K562 (cell line): ENCODE results near the gene FAM53B. TPM values are rescaled to one million over a fixed set of nuclear protein-coding genes. Genes with fewer than 3 reads are reported as not detected.
A peak's percentile ranks its signal among the peaks of the same experiment; 100 is the strongest.

ENCODE experiments used
- BRD4 ChIP-seq: fragments of 200-600 bp; sonication (generic); IDR thresholded peaks from 2 replicates; pipeline ENCODE4 v1.6.1; 2017; ENCODE audit warnings: inconsistent platforms
- FOS ChIP-seq: IDR thresholded peaks from 3 replicates; pipeline ENCODE4 v1.6.1; 2011; ENCODE audit not compliant: insufficient read length; ENCODE audit errors: extremely low read depth
- JUND ChIP-seq, 2 experiments: IDR thresholded peaks; 2 replicates in 1 of 2; 3 replicates in 1 of 2; pipeline ENCODE4 v1.6.1; 2011; ENCODE audit warnings: borderline replicate concordance in 2 of 2, low read depth in 2 of 2, low read length in 2 of 2, improper control_type of control experiment in 1 of 2, missing biosample characterization in 1 of 2, missing genetic modification characterization in 1 of 2, missing genetic modification reagents in 1 of 2
- KDM1A ChIP-seq, 2 experiments: fragments of 450-650 bp; IDR thresholded peaks; 2 replicates each; pipeline ENCODE4 v1.6.1; 2016; ENCODE audit warnings: mild to moderate bottlenecking in 2 of 2
- MCM3 ChIP-seq: fragments of 450-650 bp; IDR thresholded peaks from 2 replicates; pipeline ENCODE4 v1.6.1; 2016
- POLR2AphosphoS5 ChIP-seq: IDR thresholded peaks from 2 replicates; pipeline ENCODE4 v1.6.1; 2011; ENCODE audit warnings: mild to moderate bottlenecking, low read depth, low read length, moderate library complexity; ENCODE audit not compliant: control insufficient read depth, insufficient read depth
- PYGO2 ChIP-seq: fragments of 450-650 bp; IDR thresholded peaks from 2 replicates; pipeline ENCODE4 v1.6.1; 2016; ENCODE audit warnings: mild to moderate bottlenecking, missing genetic modification characterization, moderate library complexity, missing compliant biosample characterization
- RUNX1 ChIP-seq: sonication (generic); IDR thresholded peaks from 2 replicates; pipeline ENCODE4 v1.6.1; 2016; ENCODE audit warnings: antibody characterized with exemption, low read depth
- SIRT6 ChIP-seq: IDR thresholded peaks from one replicate; pipeline ENCODE4 v1.6.1; 2012; ENCODE audit warnings: low read depth, mild to moderate bottlenecking, control low read depth, inconsistent platforms, low read length, moderate library complexity
- SP2 ChIP-seq: IDR thresholded peaks from 2 replicates; pipeline ENCODE4 v1.6.1; 2011; ENCODE audit warnings: mild to moderate bottlenecking, low read depth, low read length, moderate library complexity; ENCODE audit not compliant: poor library complexity, severe bottlenecking; ENCODE audit errors: extremely low read depth
- SPI1 ChIP-seq: IDR thresholded peaks from 2 replicates; pipeline ENCODE4 v1.6.1; 2011; ENCODE audit warnings: low read depth, low read length, control low read depth, borderline replicate concordance
- SRSF9 ChIP-seq: fragments of 200-400 bp; formaldehyde crosslinking; IDR thresholded peaks from 2 replicates; pipeline ENCODE4 v1.6.1; 2017; ENCODE audit warnings: low read depth, low read length, borderline replicate concordance
- TAF1 ChIP-seq: IDR thresholded peaks from 2 replicates; pipeline ENCODE4 v1.6.1; 2011; ENCODE audit warnings: mild to moderate bottlenecking, low read length, moderate library complexity; ENCODE audit not compliant: insufficient read depth, control insufficient read depth, severe bottlenecking; ENCODE audit errors: extremely low read depth
- TAL1 ChIP-seq: fragments of 450-650 bp; IDR thresholded peaks from 2 replicates; pipeline ENCODE4 v1.6.1; 2016; ENCODE audit warnings: mild to moderate bottlenecking
- TRIM24 ChIP-seq, 2 experiments: fragments of 450-650 bp; IDR thresholded peaks; 2 replicates each; pipeline ENCODE4 v1.6.1; 2016
- ZKSCAN3 ChIP-seq: fragments of 250-450 bp; sonication (Bioruptor Pico); IDR thresholded peaks from 2 replicates; pipeline ENCODE4 v1.4.0; 2020
- ZNF134 ChIP-seq: fragments of 250-450 bp; sonication (Bioruptor Pico); conservative IDR thresholded peaks from 2 replicates; pipeline ENCODE4 v1.4.0; 2020
- ZNF384 ChIP-seq: IDR thresholded peaks from 2 replicates; pipeline ENCODE4 v1.6.1; 2012; ENCODE audit warnings: low read depth, low read length, improper control_type of control experiment
- ZNF780A ChIP-seq: fragments of 250-450 bp; sonication (Bioruptor Pico); IDR thresholded peaks from 2 replicates; pipeline ENCODE4 v1.5.0; 2021; ENCODE audit warnings: mild to moderate bottlenecking
- ZZZ3 ChIP-seq: fragments of 450-650 bp; IDR thresholded peaks from 2 replicates; pipeline ENCODE4 v1.6.1; 2016; ENCODE audit warnings: antibody characterized with exemption, mild to moderate bottlenecking, moderate library complexity
- polyA plus RNA-seq, 8 experiments: library from polyadenylated mRNA; depleted of rRNA in 4 of 8; stranded (reverse) in 5 of 8; unstranded in 3 of 8; fragments of >200 nt; fragmentation: Nextera tagmentation in 2 of 8; fragmentation: Illumina TruSeq in 1 of 8; extraction: Ambion mirVana in 2 of 8; extraction: Trizol in 1 of 8; gene quantifications; 2 replicates each; pipeline versions ENCODE4 v1.2.1 to v1.2.3, GENCODE V29; 2011 to 2014; ENCODE audit warnings: inconsistent platforms in 1 of 8, missing spikeins in 1 of 8
- total RNA-seq, 7 experiments: library from RNA; depleted of rRNA in 6 of 7; stranded (reverse); fragments of >200 nt in 6 of 7; fragmentation: Illumina TruSeq in 2 of 7; extraction: Trizol in 2 of 7; gene quantifications; 2 replicates each; pipeline versions ENCODE4 v1.2.1 to v1.2.3, GENCODE V29; 2011 to 2021; ENCODE audit warnings: low replicate concordance in 1 of 7
- TF ChIP-seq, protein P1 (sequence below): fragments of 450-650 bp; IDR thresholded peaks from one replicate; pipeline ENCODE4 v1.6.1; 2018; ENCODE audit warnings: mild to moderate bottlenecking, moderate library complexity; ENCODE audit not compliant: partially characterized antibody
- TF ChIP-seq, protein P2 (sequence below): fragments of 250-450 bp; sonication (Bioruptor Pico); IDR thresholded peaks from 2 replicates; pipeline ENCODE4 v1.8.0; 2022; ENCODE audit warnings: moderate library complexity, mild to moderate bottlenecking, inconsistent platforms
- TF ChIP-seq, protein P3 (sequence below), 2 experiments: fragments of 450-650 bp; IDR thresholded peaks; 2 replicates each; pipeline ENCODE4 v1.6.1; 2018; ENCODE audit warnings: mild to moderate bottlenecking in 2 of 2, low read depth in 1 of 2; ENCODE audit not compliant: partially characterized antibody in 2 of 2

FAM53B gene
- total and polyA plus RNA-seq, 9 of the 15 experiments (the other 6 are each of a cell fraction or from before 2014, with no cell fraction given) = 0.03 to 16.5 (median 5.0) TPM

DNA sequence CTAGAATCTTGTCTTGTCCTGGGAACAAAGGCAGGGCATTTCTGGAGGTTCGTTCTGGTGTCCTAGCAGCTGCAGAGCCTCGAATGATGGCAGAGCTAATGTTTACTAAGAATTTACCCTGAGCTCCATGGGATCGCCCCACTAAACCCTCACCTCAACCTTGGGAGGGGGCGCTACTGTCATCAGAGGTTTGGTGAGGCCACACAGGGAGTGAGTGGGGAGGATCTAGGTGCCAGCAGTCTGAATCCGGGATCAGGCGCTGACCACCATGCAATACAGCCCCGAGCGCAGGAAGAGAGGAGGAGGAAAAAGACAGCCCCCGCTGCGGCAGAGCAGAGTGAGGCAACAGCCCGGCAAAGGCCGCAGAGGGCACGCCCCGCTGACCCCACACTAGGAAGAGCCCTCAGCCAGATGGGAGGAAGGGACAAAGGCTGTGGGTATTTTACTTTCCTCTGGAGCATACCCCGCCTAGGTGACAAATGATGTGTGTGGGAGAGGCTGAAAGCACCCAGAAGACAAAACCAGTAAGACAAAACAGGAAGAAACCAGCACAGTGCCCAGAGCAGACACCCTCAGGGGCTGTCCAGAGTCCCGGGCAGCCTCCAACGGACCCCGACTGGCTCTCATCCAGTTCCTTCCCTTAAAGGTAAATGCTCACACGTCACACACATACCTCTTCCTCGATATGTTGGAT, 103.5 kb downstream of the FAM53B start (continued):
- TF ChIP-seq ZNF780A (no peak), FOS (no peak), MCM3 (no peak), TAF1 (no peak), ZNF134 (CRISPR knock-in tag) (no peak), SRSF9 (no peak), TAL1 (no peak), BRD4 (no peak), SP2 (no peak), KDM1A (IDR thresholded peaks at IDR 0.05) (no peak), ZZZ3 (no peak), ZNF384 (no peak), RUNX1 (no peak), TRIM24 (IDR thresholded peaks at IDR 0.05) (peak in 1 of 2 experiments; percentile 62; a peak in 1 of 4 replicates), SPI1 (no peak), JUND (IDR thresholded peaks at IDR 0.05; ENCODE audit: borderline replicate concordance, low read depth, low read length) (peak; percentile 30), JUND (tag; IDR thresholded peaks at IDR 0.05; ENCODE audit: borderline replicate concordance, low read depth, low read length) (no peak; the same call in 2 of the 3 replicates), ZKSCAN3 (CRISPR knock-in tag) (no peak), SIRT6 (no peak), PYGO2 (tag) (no peak), POLR2AphosphoS5 (no peak)
- TF ChIP-seq, protein P1, sequence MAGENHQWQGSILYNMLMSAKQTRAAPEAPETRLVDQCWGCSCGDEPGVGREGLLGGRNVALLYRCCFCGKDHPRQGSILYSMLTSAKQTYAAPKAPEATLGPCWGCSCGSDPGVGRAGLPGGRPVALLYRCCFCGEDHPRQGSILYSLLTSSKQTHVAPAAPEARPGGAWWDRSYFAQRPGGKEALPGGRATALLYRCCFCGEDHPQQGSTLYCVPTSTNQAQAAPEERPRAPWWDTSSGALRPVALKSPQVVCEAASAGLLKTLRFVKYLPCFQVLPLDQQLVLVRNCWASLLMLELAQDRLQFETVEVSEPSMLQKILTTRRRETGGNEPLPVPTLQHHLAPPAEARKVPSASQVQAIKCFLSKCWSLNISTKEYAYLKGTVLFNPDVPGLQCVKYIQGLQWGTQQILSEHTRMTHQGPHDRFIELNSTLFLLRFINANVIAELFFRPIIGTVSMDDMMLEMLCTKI = no peak
- TF ChIP-seq, protein P2, sequence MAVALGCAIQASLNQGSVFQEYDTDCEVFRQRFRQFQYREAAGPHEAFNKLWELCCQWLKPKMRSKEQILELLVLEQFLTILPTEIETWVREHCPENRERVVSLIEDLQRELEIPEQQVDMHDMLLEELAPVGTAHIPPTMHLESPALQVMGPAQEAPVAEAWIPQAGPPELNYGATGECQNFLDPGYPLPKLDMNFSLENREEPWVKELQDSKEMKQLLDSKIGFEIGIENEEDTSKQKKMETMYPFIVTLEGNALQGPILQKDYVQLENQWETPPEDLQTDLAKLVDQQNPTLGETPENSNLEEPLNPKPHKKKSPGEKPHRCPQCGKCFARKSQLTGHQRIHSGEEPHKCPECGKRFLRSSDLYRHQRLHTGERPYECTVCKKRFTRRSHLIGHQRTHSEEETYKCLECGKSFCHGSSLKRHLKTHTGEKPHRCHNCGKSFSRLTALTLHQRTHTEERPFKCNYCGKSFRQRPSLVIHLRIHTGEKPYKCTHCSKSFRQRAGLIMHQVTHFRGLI (CRISPR knock-in tag) = no peak
- TF ChIP-seq, protein P3, sequence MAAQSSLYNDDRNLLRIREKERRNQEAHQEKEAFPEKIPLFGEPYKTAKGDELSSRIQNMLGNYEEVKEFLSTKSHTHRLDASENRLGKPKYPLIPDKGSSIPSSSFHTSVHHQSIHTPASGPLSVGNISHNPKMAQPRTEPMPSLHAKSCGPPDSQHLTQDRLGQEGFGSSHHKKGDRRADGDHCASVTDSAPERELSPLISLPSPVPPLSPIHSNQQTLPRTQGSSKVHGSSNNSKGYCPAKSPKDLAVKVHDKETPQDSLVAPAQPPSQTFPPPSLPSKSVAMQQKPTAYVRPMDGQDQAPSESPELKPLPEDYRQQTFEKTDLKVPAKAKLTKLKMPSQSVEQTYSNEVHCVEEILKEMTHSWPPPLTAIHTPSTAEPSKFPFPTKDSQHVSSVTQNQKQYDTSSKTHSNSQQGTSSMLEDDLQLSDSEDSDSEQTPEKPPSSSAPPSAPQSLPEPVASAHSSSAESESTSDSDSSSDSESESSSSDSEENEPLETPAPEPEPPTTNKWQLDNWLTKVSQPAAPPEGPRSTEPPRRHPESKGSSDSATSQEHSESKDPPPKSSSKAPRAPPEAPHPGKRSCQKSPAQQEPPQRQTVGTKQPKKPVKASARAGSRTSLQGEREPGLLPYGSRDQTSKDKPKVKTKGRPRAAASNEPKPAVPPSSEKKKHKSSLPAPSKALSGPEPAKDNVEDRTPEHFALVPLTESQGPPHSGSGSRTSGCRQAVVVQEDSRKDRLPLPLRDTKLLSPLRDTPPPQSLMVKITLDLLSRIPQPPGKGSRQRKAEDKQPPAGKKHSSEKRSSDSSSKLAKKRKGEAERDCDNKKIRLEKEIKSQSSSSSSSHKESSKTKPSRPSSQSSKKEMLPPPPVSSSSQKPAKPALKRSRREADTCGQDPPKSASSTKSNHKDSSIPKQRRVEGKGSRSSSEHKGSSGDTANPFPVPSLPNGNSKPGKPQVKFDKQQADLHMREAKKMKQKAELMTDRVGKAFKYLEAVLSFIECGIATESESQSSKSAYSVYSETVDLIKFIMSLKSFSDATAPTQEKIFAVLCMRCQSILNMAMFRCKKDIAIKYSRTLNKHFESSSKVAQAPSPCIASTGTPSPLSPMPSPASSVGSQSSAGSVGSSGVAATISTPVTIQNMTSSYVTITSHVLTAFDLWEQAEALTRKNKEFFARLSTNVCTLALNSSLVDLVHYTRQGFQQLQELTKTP (IDR thresholded peaks at IDR 0.05; ENCODE audit: low read depth in 1 of 2, partially characterized antibody in 2 of 2) = no peak
